HepG2 (cell line): ENCODE results near the gene HES3. TPM values are rescaled to one million over a fixed set of nuclear protein-coding genes. Genes with fewer than 3 reads are reported as not detected.
A peak's percentile ranks its signal among the peaks of the same experiment; 100 is the strongest.

Source experiments
- CENPX ChIP-seq: sonication (generic); formaldehyde crosslinking; IDR thresholded peaks from 2 replicates; pipeline ENCODE4 v1.9.0; 2021; ENCODE audit warnings: mild to moderate bottlenecking, missing genetic modification reagents, moderate library complexity
- HDAC6 ChIP-seq: fragments of 200-600 bp; sonication (generic); IDR thresholded peaks from 2 replicates; pipeline ENCODE4 v1.7.0; 2017; ENCODE audit warnings: mild to moderate bottlenecking, antibody characterized with exemption, low read length, low read depth
- MLX ChIP-seq: IDR thresholded peaks from 2 replicates; pipeline ENCODE4 v1.6.1; 2016
- NR2F6 ChIP-seq, 2 experiments: IDR thresholded peaks; 2 replicates each; pipeline ENCODE4 v1.6.1; 2016; ENCODE audit warnings: antibody characterized with exemption in 1 of 2, mild to moderate bottlenecking in 1 of 2
- RARA ChIP-seq: IDR thresholded peaks from 2 replicates; pipeline ENCODE4 v1.6.1; 2016; ENCODE audit warnings: missing genetic modification reagents, missing compliant biosample characterization
- SMARCC2 ChIP-seq: fragments of 450-650 bp; IDR thresholded peaks from 2 replicates; pipeline ENCODE4 v1.6.1; 2017; ENCODE audit warnings: antibody characterized with exemption, mild to moderate bottlenecking
- SSRP1 ChIP-seq: IDR thresholded peaks from 2 replicates; pipeline ENCODE4 v1.6.1; 2016; ENCODE audit warnings: control low read depth
- TBX3 ChIP-seq: fragments of 450-650 bp; IDR thresholded peaks from 2 replicates; pipeline ENCODE4 v1.6.1; 2017; ENCODE audit warnings: antibody characterized with exemption, mild to moderate bottlenecking, inconsistent platforms, borderline replicate concordance
- TCF7L2 ChIP-seq: IDR thresholded peaks from 2 replicates; pipeline ENCODE4 v1.6.1; 2011; ENCODE audit warnings: mild to moderate bottlenecking, low read depth, low read length, moderate library complexity
- WIZ ChIP-seq: sonication (generic); formaldehyde crosslinking; IDR thresholded peaks from 2 replicates; pipeline ENCODE4 v1.5.1; 2020; ENCODE audit warnings: mild to moderate bottlenecking, missing genetic modification reagents
- ZBTB33 ChIP-seq: sonication (generic); formaldehyde crosslinking; IDR thresholded peaks from 2 replicates; pipeline ENCODE4 v1.4.0; 2020; ENCODE audit warnings: missing genetic modification reagents
- ZNF431 ChIP-seq: sonication (generic); formaldehyde crosslinking; IDR thresholded peaks from 2 replicates; pipeline ENCODE4 v1.9.0; 2022; ENCODE audit warnings: missing genetic modification reagents, low read depth, mild to moderate bottlenecking, borderline replicate concordance
- ZNF567 ChIP-seq: sonication (generic); formaldehyde crosslinking; IDR thresholded peaks from 2 replicates; pipeline ENCODE4 v1.8.1; 2023; ENCODE audit warnings: mild to moderate bottlenecking, missing genetic modification reagents, borderline replicate concordance
- ZNF746 ChIP-seq: sonication (generic); formaldehyde crosslinking; IDR thresholded peaks from 2 replicates; pipeline ENCODE4 v1.8.0; 2022; ENCODE audit warnings: mild to moderate bottlenecking, missing genetic modification reagents
- ZNF768 ChIP-seq: sonication (generic); formaldehyde crosslinking; IDR thresholded peaks from 2 replicates; pipeline ENCODE4 v1.4.0; 2020; ENCODE audit warnings: missing genetic modification reagents
- polyA plus RNA-seq, 8 experiments: library from polyadenylated mRNA; depleted of rRNA in 3 of 8; stranded (reverse) in 7 of 8; unstranded in 1 of 8; fragments of >200 nt; fragmentation: Illumina TruSeq in 4 of 8; extraction: Trizol in 4 of 8; gene quantifications; 2 replicates each; pipeline versions ENCODE4 v1.2.1 to v1.2.3, GENCODE V29; 2011 to 2016; ENCODE audit warnings: low read depth in 4 of 8, missing spikeins in 1 of 8, mixed read lengths in 1 of 8; ENCODE audit not compliant: insufficient read depth in 1 of 8
- total RNA-seq, 5 experiments: library from RNA; depleted of rRNA; stranded (reverse); fragments of >200 nt; fragmentation: Illumina TruSeq; extraction: Trizol; gene quantifications; 2 replicates each; pipeline ENCODE4 v1.2.3, GENCODE V29; 2016; ENCODE audit warnings: low read depth in 1 of 5
- TF ChIP-seq, protein P1 (sequence below): fragments of 450-650 bp; IDR thresholded peaks from 2 replicates; pipeline ENCODE4 v1.6.1; 2017; ENCODE audit warnings: mild to moderate bottlenecking
- TF ChIP-seq, protein P2 (sequence below): sonication (generic); formaldehyde crosslinking; IDR thresholded peaks from 2 replicates; pipeline ENCODE4 v1.4.0; 2020; ENCODE audit warnings: low read depth, missing genetic modification reagents

The HES3 gene
- total and polyA plus RNA-seq, 2 of the 13 experiments (the other 11 are each of a cell fraction or from before 2014, with no cell fraction given), result not detected

DNA sequence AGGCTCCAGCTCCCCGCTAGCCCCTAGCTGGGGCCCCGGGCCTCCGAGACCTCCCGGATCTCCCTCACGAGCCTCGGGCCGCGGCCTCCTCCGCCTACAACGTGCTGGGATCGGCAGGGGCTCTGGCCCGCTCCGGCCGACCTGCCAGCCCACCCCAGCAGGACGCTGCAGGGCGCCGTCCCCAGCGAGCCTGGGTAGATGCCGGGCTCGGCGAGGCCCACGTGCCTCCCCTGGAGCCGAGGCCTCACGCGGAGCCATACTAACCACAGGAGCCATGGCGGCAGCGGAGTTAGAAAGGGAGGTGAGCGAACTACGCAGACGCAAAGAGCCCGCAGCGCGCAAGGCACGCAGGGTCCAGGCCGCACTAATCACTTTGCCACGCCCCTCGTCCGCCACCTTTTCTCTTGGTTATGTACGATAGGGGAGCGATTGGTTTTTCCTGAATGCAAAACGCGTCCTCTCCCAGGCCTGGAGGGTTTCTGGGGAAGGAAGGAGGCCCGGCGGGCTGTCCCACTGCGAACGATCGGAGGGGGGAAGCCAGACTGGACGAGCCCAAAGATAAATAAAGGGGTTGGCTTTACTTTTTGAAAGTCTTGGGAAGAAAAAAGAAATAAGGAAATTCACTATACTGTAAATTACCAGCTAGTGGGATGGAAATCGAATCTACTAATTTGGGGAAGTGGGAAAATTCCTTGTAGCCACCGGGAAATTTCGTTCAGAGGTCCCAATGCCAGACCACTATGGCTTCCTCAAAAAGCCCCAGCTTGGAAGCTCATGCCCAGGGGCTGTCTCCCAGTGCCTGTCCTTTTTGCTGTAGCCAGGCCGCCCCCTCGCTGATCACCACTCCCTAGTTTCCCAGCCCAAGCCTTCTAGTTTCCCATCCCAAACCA is 44.4 kb upstream of the HES3 start, which contains the start of gene RPL22 (continued):
- TF ChIP-seq, protein P1, sequence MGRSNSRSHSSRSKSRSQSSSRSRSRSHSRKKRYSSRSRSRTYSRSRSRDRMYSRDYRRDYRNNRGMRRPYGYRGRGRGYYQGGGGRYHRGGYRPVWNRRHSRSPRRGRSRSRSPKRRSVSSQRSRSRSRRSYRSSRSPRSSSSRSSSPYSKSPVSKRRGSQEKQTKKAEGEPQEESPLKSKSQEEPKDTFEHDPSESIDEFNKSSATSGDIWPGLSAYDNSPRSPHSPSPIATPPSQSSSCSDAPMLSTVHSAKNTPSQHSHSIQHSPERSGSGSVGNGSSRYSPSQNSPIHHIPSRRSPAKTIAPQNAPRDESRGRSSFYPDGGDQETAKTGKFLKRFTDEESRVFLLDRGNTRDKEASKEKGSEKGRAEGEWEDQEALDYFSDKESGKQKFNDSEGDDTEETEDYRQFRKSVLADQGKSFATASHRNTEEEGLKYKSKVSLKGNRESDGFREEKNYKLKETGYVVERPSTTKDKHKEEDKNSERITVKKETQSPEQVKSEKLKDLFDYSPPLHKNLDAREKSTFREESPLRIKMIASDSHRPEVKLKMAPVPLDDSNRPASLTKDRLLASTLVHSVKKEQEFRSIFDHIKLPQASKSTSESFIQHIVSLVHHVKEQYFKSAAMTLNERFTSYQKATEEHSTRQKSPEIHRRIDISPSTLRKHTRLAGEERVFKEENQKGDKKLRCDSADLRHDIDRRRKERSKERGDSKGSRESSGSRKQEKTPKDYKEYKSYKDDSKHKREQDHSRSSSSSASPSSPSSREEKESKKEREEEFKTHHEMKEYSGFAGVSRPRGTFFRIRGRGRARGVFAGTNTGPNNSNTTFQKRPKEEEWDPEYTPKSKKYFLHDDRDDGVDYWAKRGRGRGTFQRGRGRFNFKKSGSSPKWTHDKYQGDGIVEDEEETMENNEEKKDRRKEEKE, result no peak
- TF ChIP-seq SSRP1 (CRISPR knock-in tag), result no peak
- peak; percentile 53; the same call in 1 of the 2 replicates for TF ChIP-seq RARA (CRISPR knock-in tag)
- no peak for TF ChIP-seq HDAC6
- TF ChIP-seq NR2F6 (IDR thresholded peaks at IDR 0.05), result no peak
- no peak; the same call in none of the 2 replicates for TF ChIP-seq NR2F6 (CRISPR knock-in tag; IDR thresholded peaks at IDR 0.05)
- no peak for TF ChIP-seq TCF7L2
- peak; percentile 92; the same call in 1 of the 2 replicates for TF ChIP-seq TBX3
- TF ChIP-seq ZNF746 (CRISPR knock-in tag), result no peak; the same call in 1 of the 2 replicates
- TF ChIP-seq WIZ (CRISPR knock-in tag), result no peak
- peak; percentile 74 for TF ChIP-seq MLX (CRISPR knock-in tag)
- TF ChIP-seq ZNF567 (CRISPR knock-in tag), result no peak
- no peak for TF ChIP-seq SMARCC2
- TF ChIP-seq ZNF431 (CRISPR knock-in tag), result peak; percentile 73; the same call in 1 of the 2 replicates
- TF ChIP-seq ZBTB33 (CRISPR knock-in tag), result peak; percentile 50; the same call in 1 of the 2 replicates
- TF ChIP-seq, protein P2, sequence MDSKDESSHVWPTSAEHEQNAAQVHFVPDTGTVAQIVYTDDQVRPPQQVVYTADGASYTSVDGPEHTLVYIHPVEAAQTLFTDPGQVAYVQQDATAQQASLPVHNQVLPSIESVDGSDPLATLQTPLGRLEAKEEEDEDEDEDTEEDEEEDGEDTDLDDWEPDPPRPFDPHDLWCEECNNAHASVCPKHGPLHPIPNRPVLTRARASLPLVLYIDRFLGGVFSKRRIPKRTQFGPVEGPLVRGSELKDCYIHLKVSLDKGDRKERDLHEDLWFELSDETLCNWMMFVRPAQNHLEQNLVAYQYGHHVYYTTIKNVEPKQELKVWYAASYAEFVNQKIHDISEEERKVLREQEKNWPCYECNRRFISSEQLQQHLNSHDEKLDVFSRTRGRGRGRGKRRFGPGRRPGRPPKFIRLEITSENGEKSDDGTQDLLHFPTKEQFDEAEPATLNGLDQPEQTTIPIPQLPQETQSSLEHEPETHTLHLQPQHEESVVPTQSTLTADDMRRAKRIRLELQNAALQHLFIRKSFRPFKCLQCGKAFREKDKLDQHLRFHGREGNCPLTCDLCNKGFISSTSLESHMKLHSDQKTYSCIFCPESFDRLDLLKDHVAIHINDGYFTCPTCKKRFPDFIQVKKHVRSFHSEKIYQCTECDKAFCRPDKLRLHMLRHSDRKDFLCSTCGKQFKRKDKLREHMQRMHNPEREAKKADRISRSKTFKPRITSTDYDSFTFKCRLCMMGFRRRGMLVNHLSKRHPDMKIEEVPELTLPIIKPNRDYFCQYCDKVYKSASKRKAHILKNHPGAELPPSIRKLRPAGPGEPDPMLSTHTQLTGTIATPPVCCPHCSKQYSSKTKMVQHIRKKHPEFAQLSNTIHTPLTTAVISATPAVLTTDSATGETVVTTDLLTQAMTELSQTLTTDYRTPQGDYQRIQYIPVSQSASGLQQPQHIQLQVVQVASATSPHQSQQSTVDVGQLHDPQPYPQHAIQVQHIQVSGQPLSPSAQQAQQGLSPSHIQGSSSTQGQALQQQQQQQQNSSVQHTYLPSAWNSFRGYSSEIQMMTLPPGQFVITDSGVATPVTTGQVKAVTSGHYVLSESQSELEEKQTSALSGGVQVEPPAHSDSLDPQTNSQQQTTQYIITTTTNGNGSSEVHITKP (CRISPR knock-in tag), result peak; percentile 100
- peak; percentile 81; the same call in 1 of the 2 replicates for TF ChIP-seq ZNF768
- TF ChIP-seq CENPX, result no peak
